Non-pigmented ciliary epithelial cell (primary cell): ENCODE measurements around the gene UGCG.
A peak's percentile ranks its signal among the peaks of the same experiment; 100 is the strongest.
"Not testable (repeated sequence)": the region's sequence is repeated elsewhere in the genome, so short reads cannot be mapped to it uniquely, and the experiment has no call there.

ENCODE experiments used
- DNase-seq: peaks from one replicate; pipeline ENCODE4 v3.0.0-alpha.2; 2010; ENCODE audit warnings: low read depth

The UGCG gene

GRCh38 chr9:111890867-111891266, 5.7 kb upstream of the UGCG start:
- DNase-seq: not testable (repeated sequence)

DNA sequence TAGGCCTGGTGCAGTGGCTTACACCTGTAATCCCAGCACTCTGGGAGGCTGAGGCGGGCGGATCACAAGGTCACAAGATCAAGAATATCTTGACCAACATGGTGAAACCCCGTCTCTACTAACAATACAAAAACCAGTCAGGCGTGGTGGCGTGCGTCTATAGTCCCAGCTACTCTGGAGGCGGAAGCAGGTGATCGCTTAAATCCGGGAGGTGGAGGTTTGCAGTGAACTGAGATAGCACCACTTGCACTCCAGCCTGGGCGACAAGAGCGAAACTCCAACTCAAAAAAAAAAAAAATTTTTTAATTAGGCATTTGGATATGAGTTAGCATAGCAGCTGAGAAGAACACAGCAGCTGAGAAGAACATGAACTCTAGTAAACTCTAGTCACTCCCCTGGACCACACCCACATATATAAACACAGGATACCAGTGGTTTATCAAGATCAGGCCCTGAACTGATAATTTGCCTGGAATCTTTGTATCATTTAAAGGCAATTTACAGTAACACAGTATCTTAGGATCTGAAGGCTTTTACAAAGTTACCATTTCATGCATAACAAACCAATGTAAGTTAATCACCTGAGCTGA, 4.6 kb upstream of the UGCG start:
- DNase-seq: no peak

DNA sequence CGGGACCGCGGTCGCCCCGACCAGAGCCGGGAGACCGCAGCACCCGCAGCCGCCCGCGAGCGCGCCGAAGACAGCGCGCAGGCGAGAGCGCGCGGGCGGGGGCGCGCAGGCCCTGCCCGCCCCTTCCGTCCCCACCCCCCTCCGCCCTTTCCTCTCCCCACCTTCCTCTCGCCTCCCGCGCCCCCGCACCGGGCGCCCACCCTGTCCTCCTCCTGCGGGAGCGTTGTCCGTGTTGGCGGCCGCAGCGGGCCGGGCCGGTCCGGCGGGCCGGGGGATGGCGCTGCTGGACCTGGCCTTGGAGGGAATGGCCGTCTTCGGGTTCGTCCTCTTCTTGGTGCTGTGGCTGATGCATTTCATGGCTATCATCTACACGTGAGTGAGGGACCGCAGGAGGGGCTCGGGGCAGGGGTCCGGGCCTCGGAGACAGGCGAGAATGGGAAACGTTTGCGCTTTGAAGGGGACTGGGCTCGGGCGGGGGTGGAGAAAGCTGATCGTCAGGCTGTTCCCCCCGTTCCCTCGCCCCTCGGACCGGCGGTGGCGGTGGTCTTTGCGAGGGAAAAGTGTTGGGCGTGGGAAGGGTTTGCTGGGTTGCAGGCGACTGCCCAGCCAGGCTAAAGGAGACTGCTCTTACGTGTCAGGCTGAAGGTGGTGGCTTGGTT, 457 bp downstream of the UGCG start:
- DNase-seq: no peak

DNA sequence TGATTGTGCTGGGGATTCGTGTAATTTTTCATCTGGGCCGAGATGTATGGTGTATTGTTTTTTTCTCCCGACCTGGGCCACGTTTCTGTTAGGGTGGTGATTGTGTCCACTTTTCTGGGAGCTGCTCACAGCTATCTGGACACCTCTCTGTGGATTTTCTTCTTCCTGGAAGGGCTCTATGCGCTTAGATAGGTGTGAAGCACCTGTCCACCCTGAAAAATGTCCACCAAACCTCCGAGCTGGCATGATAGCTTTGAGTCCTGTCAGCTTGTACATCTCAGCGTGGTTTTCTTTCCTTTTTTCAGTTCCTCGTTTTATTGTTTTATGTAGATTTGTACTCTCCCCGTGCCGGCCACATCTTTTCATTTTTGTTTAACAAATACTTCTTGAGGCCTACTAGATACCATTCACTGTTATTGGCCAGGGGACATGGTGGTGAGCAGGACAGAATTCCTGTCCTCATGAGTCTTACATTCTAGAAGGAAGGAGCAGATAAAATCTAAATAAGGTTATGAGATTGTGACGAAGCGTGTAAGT, 1.1 kb downstream of the UGCG start:
- no peak for DNase-seq

GRCh38 chr9:111898331-111899096, 1.9 kb downstream of the UGCG start:
- no peak for DNase-seq

- DNase-seq: no peak
Measured at GRCh38 chr9:111900151-111900857, 3.7 kb downstream of the UGCG start.

DNA sequence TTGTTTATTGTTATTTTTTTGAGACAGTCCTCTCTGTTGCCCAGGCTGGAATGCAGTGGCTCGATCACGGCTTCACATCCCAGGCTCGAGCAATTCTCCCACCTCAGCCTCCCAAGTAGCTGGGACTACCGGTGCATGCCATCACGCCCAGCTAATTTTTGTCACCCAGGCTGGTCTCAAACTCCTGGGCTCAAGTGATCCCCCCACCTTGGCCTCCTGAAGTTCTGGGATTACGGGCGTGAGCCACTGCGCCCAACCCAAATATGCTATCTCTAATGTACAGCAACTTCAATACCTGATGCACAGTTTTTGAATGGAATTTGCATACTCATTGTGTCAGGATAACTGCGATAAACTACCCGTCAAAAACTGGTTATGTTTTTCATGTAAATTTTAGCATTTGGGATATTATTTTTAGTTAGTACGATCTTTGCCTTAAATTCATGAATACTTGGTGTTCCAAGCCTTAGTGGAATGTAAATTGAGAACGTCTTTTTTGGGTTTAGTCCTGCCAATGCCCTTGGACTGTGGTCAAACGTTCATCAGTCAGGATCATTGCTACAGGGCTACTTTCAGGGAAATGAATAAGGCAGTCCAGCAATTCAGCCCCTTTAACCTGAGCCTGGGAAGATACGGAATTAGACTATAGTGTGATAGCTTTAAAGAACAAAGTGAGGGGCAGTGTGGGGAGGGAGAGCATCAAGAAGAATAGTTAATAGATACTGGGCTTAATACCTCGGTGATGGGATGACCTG, 4.4 kb downstream of the UGCG start:
- DNase-seq: no peak

DNA sequence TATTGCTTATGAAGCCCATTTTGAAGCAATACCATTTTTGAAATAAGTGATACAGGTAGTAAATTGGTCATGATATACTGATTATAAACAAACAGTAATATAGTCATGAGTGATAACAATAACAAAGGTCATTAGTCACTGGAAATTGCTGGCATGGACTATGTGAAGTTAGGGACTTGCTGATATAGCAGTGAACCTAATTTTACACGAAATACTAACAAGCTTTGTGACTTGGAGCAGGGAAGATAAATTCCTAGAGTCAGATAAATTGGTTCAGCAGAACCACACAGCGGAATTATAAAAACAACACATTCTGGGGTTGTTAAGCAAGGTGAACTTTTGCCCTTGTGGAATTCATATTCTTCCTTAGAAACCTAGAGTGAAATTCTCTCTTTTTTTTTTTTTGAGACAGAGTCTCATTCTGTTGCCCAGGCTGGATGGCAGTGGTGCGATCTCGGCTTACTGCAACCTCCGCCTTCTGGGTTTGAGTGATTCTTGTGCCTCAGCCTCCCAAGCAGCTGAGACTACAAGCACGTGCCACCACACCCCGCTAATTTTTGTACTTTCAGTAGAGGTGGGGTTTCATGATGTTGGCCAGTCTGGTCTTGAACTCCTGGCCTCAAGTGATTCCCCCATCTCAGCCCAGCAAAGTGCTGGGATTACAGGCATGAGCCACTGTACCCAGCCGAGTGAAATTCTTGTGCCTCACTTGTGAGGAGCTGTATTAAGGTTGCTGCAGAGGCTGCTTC, 6.0 kb downstream of the UGCG start:
- peak; percentile 57 for DNase-seq

DNA sequence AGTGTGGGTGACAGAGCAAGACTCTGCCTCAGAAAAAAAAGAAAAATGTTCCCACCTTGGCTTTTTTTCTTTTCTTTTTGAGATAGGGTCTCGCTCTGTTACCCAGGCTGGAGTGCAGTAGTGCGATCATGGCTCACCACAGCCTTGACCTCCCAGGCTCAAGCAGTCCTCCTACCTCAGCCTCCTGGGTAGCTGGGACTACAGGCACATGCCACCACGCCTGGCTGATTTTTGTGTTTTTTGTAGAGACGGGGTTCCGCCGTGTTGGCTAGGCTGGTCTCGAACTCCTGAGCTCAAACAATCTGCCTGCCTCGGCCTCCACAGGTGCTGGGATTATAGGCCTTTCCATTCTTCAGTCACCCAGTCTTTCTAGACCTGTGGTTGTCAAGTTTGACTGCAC, 6.9 kb downstream of the UGCG start:
- DNase-seq: not testable (repeated sequence)

- no peak for DNase-seq
Measured at GRCh38 chr9:111904026-111904425, 7.4 kb downstream of the UGCG start.

- DNase-seq: no peak
Measured at GRCh38 chr9:111904891-111905291, 8.3 kb downstream of the UGCG start.

DNA sequence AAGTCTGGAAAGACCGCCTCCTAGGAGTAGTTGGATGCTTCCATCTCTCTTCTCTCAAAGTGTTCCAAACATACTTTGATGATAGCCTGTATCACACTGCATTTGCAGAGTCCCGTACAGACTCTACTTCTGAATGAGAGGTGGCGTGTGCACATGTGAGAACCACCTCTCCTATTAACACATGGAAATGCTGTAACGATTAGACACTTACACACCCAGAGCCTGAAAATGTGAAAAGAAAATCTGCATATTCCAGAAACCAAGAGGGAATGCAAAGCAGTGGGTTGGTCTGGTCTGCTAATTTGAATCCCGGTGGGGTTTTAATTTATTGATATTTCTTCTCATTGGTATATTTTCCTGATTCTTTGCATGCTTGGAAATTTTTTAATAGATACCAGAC, 10.5 kb downstream of the UGCG start:
- DNase-seq: no peak

- DNase-seq: no peak
Measured at GRCh38 chr9:111909444-111909843, 12.8 kb downstream of the UGCG start.

DNA sequence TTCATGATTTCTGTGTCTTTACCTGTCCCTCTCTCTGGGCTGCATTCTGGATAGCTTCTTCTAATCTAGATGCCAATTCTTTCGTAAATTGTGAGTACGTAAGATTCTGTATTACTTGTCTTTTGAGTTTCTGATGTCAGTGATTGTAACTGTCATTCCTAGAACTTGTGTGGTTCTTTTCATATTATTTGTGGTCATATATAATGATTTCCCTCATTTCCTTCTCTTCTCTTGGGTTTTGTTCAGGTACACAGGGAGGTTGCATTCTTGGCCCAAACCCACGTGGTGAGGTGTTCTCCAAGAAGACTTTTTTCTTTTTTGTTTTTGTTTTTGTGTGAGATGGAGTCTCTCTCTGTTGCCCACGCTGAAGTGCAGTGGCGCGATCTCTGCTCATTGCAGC, 13.8 kb downstream of the UGCG start:
- DNase-seq: no peak

DNA sequence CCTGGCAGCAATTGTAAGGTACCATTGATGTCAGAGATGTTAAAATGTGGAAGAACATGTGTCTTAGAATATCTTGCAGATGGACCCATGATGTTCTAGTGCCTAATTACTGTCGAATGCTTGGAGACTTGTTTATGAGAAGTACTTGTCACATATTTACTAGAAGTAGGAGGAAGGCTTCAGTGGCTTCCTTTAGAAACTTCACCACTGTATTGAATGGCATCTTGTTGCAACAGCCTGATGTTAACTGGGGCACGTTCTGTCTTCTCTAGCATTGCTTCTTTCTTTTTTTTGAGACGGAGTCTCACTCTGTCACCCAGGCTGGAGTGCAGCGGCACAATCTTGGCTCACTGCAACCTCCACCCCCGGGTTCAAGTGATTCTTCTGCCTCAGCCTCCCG, 16.5 kb downstream of the UGCG start:
- DNase-seq: no peak

DNA sequence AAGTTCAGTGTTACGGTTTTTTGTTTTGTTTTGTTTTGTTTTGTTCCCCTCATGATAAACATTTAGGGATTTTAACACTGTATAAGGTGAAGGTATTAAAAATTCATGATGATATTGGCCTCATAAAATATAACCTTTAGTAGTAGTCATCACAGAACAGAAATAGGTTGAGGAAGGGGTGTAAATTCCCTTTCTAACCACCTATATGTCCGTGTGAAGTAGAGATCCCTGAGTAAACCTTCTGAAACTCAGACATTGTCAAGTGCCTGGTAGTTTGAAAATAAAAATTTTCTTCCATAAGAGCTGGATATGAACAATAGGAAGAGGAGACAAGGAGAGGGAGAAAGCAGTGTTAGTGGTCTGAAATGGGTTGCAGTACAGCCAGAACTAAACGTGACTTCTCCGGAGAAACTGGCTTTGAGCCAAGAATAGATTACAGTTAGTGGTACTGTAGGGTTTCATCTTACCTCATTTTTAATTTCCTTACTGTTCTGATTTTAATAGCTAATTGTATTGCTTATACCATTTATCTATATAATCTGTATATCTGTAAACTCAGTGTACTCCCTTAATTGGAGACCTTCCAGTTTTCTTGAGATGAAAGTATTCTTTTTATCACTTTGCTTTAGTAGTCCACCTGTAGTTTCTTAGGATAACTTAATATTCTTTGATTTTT, 18.3 kb downstream of the UGCG start:
- no peak for DNase-seq

DNA sequence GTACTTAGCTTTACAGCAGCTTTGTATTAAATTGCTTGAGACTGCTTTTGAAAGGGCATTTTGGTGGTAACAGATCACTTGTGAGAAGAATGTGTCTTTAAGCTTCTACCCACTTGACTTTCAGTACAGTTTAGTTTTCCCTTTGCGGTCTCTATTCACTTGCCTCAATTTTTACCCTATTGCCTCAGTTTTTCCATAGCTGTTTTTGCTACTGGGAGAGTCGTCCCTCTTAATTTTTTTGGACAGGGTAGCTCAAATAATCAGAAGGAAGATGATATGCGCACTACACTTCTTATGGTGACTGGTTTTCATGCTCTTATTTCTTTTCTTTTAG, 18.8 kb downstream of the UGCG start:
- no peak for DNase-seq

- DNase-seq: no peak
Measured at GRCh38 chr9:111916234-111916645, 19.6 kb downstream of the UGCG start.

DNA sequence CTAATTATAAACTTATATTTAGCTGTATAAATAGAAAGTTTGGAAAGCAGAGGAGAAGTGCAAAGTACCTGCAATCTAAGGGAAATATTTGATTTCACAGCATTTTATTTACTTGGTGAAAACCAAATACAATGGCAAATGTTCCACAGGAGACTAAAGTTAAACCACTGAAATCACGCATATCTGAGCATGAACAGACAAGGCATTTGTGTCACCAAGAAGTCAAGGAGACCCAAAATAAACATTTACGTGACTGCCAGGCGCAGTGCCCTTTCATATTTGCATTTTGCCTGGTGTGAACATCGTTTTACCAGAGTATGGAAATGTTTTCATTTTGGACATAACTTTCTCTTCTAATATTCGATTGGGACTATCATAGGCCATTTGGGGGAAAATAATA, 20.6 kb downstream of the UGCG start:
- no peak for DNase-seq

DNA sequence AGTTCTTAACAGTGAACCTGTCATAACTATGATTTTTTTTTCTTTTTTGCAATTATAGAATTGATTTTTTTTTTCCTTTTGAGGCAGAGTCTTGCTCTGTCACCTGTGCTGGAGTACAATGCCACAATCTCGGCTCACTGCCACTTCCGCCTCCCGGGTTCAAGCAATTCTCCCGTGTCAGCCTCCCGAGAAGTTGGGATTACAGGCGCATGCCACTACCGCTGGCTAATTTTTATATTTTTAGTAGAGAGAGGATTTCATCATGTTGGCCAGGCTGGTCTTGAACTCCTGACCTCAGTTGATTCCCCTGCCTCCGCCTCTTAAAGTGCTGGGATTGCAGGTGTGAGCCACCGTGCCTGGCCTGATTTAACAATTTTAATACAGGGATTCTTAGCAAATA, 21.4 kb downstream of the UGCG start:
- no peak for DNase-seq

DNA sequence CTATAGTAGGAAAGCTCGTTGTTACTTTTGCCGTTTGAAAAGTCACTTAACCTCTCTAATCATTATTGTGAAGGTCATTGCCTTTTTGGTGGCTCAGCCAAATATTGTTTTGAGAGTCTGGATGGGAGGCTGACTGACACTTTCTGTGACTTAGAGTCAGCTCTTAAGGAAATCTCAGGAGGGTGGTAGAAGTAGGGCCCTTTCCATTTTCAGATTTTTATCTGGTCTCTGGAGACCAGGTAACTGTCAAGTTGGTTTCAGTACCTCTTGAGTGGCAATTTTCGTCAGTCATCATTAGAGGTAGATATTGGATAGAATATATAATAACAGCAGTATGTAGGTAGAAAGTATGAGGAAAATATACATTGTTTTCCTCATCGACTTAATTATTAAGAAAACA, 23.3 kb downstream of the UGCG start:
- no peak for DNase-seq
